Astrocyte of the cerebellum (primary cell): Measurements from ENCODE around the gene B9D1.
A peak's percentile ranks its signal among the peaks of the same experiment; 100 is the strongest.

Source experiments
- DNase-seq: peaks from one replicate; pipeline ENCODE4 v3.0.0-alpha.2; 2011; ENCODE audit warnings: low read depth
- H3K4me3 ChIP-seq: 2 replicates; pipeline ENCODE4 v1.5.1; 2011; ENCODE audit warnings: mild to moderate bottlenecking, low read depth, low read length, moderate library complexity
- CTCF ChIP-seq: IDR thresholded peaks from 2 replicates; pipeline ENCODE4 v1.5.1; 2012; ENCODE audit warnings: low read length, low read depth, moderate library complexity, mild to moderate bottlenecking; ENCODE audit errors: missing control alignments
- in situ Hi-C: cut with HindIII; loops from 2 replicates; pipeline ENCODE4 v1.10.0; 2017; ENCODE audit warnings: low sequenced_read_pairs

Gene B9D1

DNA sequence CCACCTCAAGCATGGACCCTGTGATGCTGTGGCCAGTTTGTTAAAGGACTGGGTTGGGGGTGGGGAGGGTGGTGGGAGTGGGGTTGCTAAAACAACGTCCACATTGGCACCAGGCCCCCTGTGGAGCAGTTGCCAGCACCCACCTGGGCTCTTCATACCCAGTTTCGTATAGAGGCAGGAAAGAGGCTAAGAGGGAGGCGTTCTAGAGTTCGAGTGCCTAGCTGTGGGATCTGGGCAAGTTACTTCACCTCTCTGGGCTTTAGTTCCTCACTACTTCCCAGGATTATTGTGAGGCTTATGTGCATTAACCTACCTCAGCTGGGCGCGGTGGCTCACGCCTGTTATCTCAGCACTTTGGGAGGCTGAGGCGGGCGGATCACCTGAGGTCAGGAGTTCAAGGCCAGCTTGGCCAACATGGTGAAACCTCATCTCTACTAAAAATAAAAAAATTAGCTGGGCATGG, 23.0 kb upstream of the B9D1 start:
- no peak for DNase-seq
- H3K4me3 ChIP-seq: peak overlapping the region; percentile 51
- TF ChIP-seq CTCF: no peak
- in situ Hi-C loops: no loop called here

DNA sequence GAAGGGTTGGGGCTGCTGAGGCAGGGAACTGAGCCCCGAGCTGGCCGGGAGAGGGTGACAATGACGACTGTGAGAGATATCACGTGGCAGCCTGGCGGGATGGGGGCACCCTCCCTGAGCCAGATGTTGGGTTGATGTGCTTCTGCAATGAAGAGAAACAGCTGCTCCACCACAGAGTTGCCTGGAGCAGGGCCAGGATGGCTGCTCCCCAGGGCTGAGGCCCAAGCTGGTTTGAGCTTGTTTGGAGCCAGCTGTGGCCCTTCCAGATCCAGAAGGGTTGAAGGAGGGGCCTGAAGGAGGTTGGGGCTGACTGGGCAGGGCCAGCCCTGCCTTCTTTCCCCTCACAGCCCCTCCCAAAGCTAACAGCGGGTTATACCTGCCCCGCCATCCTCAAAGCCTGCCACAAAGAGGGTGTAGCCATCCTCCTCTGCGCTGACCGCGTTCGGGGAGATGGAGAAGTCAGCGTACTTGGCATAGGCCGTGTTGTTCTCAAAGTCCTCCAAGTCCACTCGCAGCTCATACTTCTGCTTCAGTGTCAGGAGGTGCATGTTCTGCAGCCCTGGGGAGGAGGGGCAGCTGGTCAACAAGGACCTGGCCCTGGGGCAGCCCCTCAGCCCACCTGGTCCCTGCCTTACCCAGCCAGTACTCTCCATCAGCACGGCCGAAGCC, 22.3 kb upstream of the B9D1 start:
- TF ChIP-seq CTCF: no peak
- in situ Hi-C loops: no loop called here
- DNase-seq: no peak
- H3K4me3 ChIP-seq: peak overlapping the region; percentile 14

GRCh38 chr17:19383681-19384470, 21.4 kb upstream of the B9D1 start:
- in situ Hi-C loops: no loop called here
- no peak for TF ChIP-seq CTCF
- no peak for DNase-seq
- H3K4me3 ChIP-seq: no peak overlapping the region

DNA sequence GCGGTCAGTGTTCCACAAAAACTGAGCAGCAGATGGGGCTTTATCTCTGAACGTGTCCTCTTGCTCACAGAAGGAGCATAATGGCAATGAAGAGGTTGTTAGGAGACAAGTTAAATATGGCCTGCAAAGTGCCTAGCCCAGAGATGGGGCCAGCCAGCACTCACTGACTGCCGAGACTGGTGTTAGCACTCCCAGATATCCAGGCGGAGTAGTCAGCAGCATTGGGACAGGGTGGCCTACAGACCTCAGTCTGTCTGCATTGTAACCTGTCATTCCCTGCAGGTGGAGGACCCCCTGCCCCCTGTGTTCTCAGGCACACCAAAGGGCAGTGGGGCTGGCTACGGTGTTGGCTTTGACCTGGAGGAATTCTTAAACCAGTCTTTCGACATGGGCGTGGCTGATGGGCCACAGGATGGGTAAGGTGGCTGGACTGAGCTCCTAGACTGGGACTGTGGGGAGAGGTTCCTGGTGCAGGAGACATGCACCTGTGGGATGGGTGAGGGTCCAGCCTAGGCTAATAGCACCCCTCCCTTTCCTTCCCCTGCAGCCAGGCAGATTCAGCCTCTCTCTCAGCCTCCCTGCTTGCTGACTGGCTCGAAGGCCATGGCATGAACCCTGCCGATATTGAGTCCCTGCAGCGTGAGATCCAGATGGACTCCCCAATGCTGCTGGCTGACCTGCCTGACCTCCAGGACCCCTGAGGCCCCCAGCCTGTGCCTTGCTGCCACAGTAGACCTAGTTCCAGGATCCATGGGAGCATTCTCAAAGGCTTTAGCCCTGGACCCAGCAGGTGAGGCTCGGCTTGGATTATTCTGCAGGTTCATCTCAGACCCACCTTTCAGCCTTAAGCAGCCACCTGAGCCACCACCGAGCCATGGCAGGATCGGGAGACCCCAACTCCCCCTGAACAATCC, 20.3 kb upstream of the B9D1 start:
- DNase-seq: no peak
- H3K4me3 ChIP-seq: no peak overlapping the region
- in situ Hi-C loops: no loop called here
- no peak for TF ChIP-seq CTCF

DNA sequence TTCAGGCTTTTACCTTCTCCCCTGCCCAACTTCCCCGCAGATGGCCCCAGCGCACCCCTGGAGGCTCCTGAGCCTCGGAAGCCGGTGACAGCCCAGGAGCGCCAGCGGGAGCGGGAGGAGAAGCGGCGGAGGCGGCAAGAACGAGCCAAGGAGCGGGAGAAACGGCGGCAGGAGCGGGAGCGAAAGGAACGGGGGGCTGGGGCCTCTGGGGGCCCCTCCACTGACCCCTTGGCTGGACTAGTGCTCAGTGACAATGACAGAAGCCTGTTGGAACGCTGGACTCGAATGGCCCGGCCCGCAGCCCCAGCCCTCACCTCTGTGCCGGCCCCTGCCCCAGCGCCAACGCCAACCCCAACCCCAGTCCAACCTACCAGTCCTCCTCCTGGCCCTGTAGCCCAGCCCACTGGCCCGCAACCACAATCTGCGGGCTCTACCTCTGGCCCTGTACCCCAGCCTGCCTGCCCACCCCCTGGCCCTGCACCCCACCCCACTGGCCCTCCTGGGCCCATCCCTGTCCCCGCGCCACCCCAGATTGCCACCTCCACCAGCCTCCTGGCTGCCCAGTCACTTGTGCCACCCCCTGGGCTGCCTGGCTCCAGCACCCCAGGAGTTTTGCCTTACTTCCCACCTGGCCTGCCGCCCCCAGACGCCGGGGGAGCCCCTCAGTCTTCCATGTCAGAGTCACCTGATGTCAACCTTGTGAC, 19.4 kb upstream of the B9D1 start:
- TF ChIP-seq CTCF: no peak
- H3K4me3 ChIP-seq: no peak overlapping the region
- no peak for DNase-seq
- in situ Hi-C loops: no loop called here

DNA sequence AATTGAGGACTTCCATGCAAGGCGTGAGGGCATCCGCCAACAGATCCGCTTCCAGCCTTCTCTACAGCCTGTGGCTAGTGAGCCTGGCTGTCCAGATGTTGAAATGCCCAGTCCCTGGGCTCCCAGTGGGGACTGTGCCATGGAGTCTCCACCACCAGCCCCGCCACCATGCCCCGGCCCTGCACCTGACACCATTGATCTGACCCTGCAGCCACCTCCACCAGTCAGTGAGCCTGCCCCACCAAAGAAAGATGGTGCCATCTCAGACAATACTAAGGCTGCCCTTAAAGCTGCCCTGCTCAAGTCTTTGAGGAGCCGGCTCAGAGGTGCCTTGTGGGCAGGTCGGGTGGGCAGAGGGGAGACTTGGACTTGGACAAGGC, 18.8 kb upstream of the B9D1 start:
- no peak overlapping the region for H3K4me3 ChIP-seq
- no peak for DNase-seq
- no peak for TF ChIP-seq CTCF
- in situ Hi-C loops: no loop called here
